H9 (cell line): ENCODE results near the gene MICU1. TPM values are rescaled to one million over a fixed set of nuclear protein-coding genes. Genes with fewer than 3 reads are reported as not detected.

Experiments
- DNase-seq: peaks from one replicate; pipeline ENCODE4 v3.0.0-alpha.2; 2017
- H2AFZ ChIP-seq: one replicate; pipeline ENCODE4 v1.6.1; 2013; ENCODE audit warnings: mild to moderate bottlenecking, low read length, control low read depth, moderate library complexity
- H2AK5ac ChIP-seq: 2 replicates; pipeline ENCODE4 v1.6.1; 2013; ENCODE audit warnings: low read length, control low read depth, mixed read lengths; ENCODE audit not compliant: insufficient read length
- H2BK120ac ChIP-seq: one replicate; pipeline ENCODE4 v1.6.1; 2013; ENCODE audit warnings: low read depth, mild to moderate bottlenecking, low read length, control low read depth, inconsistent platforms; ENCODE audit not compliant: poor library complexity, severe bottlenecking
- H2BK12ac ChIP-seq: 2 replicates; pipeline ENCODE4 v1.6.1; 2013; ENCODE audit warnings: low read length, control low read depth, mixed read lengths, low read depth; ENCODE audit not compliant: insufficient read length
- H2BK15ac ChIP-seq: 2 replicates; pipeline ENCODE4 v1.6.1; 2013; ENCODE audit warnings: low read depth, low read length, control low read depth
- H2BK20ac ChIP-seq: one replicate; pipeline ENCODE4 v1.6.1; 2013; ENCODE audit warnings: low read depth, mild to moderate bottlenecking, low read length, control low read depth, inconsistent platforms; ENCODE audit not compliant: poor library complexity, severe bottlenecking
- H2BK5ac ChIP-seq: 2 replicates; pipeline ENCODE4 v1.6.1; 2013; ENCODE audit warnings: low read length, control low read depth, mixed read lengths; ENCODE audit not compliant: insufficient read length
- H3K14ac ChIP-seq: 2 replicates; pipeline ENCODE4 v1.6.1; 2013; ENCODE audit warnings: low read length, control low read depth; ENCODE audit not compliant: insufficient read depth
- H3K18ac ChIP-seq: 2 replicates; pipeline ENCODE4 v1.6.1; 2013; ENCODE audit warnings: low read depth, mild to moderate bottlenecking, mixed read lengths, low read length, control low read depth; ENCODE audit not compliant: insufficient read length
- H3K23ac ChIP-seq: 2 replicates; pipeline ENCODE4 v1.6.1; 2013; ENCODE audit warnings: low read length, control low read depth, mixed read lengths, low read depth; ENCODE audit not compliant: insufficient read length
- H3K23me2 ChIP-seq: 2 replicates; pipeline ENCODE4 v1.6.1; 2013; ENCODE audit warnings: low read depth, mild to moderate bottlenecking, mixed read lengths, low read length, control low read depth; ENCODE audit not compliant: insufficient read length, poor library complexity, severe bottlenecking
- H3K27ac ChIP-seq: 2 replicates; pipeline ENCODE4 v1.5.1; 2013; ENCODE audit warnings: low read length, control low read depth, mixed read lengths, low read depth; ENCODE audit not compliant: insufficient read length
- H3K27me3 ChIP-seq: 2 replicates; pipeline ENCODE4 v1.6.1; 2013; ENCODE audit warnings: low read length, control low read depth, inconsistent platforms; ENCODE audit not compliant: insufficient read depth
- H3K4ac ChIP-seq: 2 replicates; pipeline ENCODE4 v1.6.1; 2013; ENCODE audit warnings: low read depth, mild to moderate bottlenecking, control low read depth, inconsistent platforms, low read length, moderate library complexity
- H3K4me1 ChIP-seq: 2 replicates; pipeline ENCODE4 v1.6.1; 2013; ENCODE audit warnings: low read length, control low read depth, inconsistent platforms; ENCODE audit not compliant: insufficient read depth
- H3K4me2 ChIP-seq: 2 replicates; pipeline ENCODE4 v1.6.1; 2013; ENCODE audit warnings: low read length, control low read depth, mixed read lengths; ENCODE audit not compliant: insufficient read length, insufficient read depth
- H3K56ac ChIP-seq: 2 replicates; pipeline ENCODE4 v1.6.1; 2013; ENCODE audit warnings: low read depth, mild to moderate bottlenecking, mixed read lengths, low read length, control low read depth; ENCODE audit not compliant: insufficient read length
- H3K79me1 ChIP-seq: 2 replicates; pipeline ENCODE4 v1.6.1; 2013; ENCODE audit warnings: low read depth, mild to moderate bottlenecking, moderate library complexity, low read length, control low read depth, inconsistent platforms; ENCODE audit not compliant: insufficient read depth, poor library complexity, severe bottlenecking
- H3K79me2 ChIP-seq: 2 replicates; pipeline ENCODE4 v1.6.1; 2013; ENCODE audit warnings: low read length, control low read depth, inconsistent platforms; ENCODE audit not compliant: insufficient read depth
- H3K9ac ChIP-seq: 2 replicates; pipeline ENCODE4 v1.6.1; 2013; ENCODE audit warnings: low read length, control low read depth, mixed read lengths; ENCODE audit not compliant: insufficient read length; ENCODE audit errors: extremely low read depth
- H3K9me3 ChIP-seq: one replicate; pipeline ENCODE4 v1.6.1; 2013; ENCODE audit warnings: low read depth, low read length, inconsistent platforms; ENCODE audit not compliant: control insufficient read depth
- H3T11ph ChIP-seq: one replicate; pipeline ENCODE4 v1.6.1; 2013; ENCODE audit warnings: mild to moderate bottlenecking, low read length, control low read depth, inconsistent platforms
- H4K20me1 ChIP-seq: one replicate; pipeline ENCODE4 v1.6.1; 2013; ENCODE audit not compliant: control insufficient read depth, insufficient read length, insufficient read depth
- H4K5ac ChIP-seq: 2 replicates; pipeline ENCODE4 v1.6.1; 2013; ENCODE audit warnings: low read depth, mild to moderate bottlenecking, mixed read lengths, low read length, control low read depth; ENCODE audit not compliant: insufficient read length
- H4K8ac ChIP-seq: replicated peaks from 2 replicates; pipeline ENCODE4 v1.6.1; 2013; ENCODE audit warnings: low read length, control low read depth, mixed read lengths, low read depth; ENCODE audit not compliant: insufficient read length
- H4K91ac ChIP-seq: 2 replicates; pipeline ENCODE4 v1.6.1; 2013; ENCODE audit warnings: low read depth, mild to moderate bottlenecking, moderate library complexity, mixed read lengths, low read length, control low read depth; ENCODE audit not compliant: insufficient read length
- H3K27ac Mint-ChIP-seq, 3 experiments: 2 replicates in 2 of 3; 3 replicates in 1 of 3; pipeline ENCODE4 v1.8.0; 2020 to 2021; ENCODE audit warnings: mixed read lengths in 3 of 3, mild to moderate bottlenecking in 1 of 3, moderate library complexity in 1 of 3
- H3K27me3 Mint-ChIP-seq: 2 replicates; pipeline ENCODE4 v1.8.0; 2021; ENCODE audit warnings: low read depth, mild to moderate bottlenecking, moderate library complexity, mixed read lengths
- H3K36me3 Mint-ChIP-seq, 3 experiments: 2 replicates in 2 of 3; 3 replicates in 1 of 3; pipeline ENCODE4 v1.8.0; 2020 to 2021; ENCODE audit warnings: low read depth in 3 of 3, mixed read lengths in 3 of 3; ENCODE audit not compliant: insufficient read depth in 1 of 3
- H3K4me1 Mint-ChIP-seq, 2 experiments: 2 replicates each; pipeline ENCODE4 v1.8.0; 2020; ENCODE audit warnings: mixed read lengths in 2 of 2
- H3K4me3 Mint-ChIP-seq, 2 experiments: 2 replicates in 1 of 2; 3 replicates in 1 of 2; pipeline ENCODE4 v1.8.0; 2020 to 2021; ENCODE audit warnings: mild to moderate bottlenecking in 2 of 2, mixed read lengths in 2 of 2, moderate library complexity in 1 of 2
- H3K9me3 Mint-ChIP-seq, 2 experiments: 2 replicates in 1 of 2; 3 replicates in 1 of 2; pipeline ENCODE4 v1.8.0; 2020; ENCODE audit warnings: mild to moderate bottlenecking in 2 of 2, mixed read lengths in 2 of 2, moderate library complexity in 1 of 2
- WGBS: extraction: QIAGEN DNeasy Blood & Tissue Kit; methylation state at CpG from one replicate; pipeline ENCODE4 v1.1.7; 2013; ENCODE audit warnings: missing lambda C conversion rate, low lambda C conversion rate, mixed read lengths; ENCODE audit not compliant: insufficient read length; ENCODE audit errors: extremely low coverage; 5-methylcytosine and 5-hydroxymethylcytosine counted together
- total RNA-seq: library from RNA; stranded (reverse); gene quantifications from 2 replicates; pipeline ENCODE4 v1.2.1, GENCODE V29; 2021
- TF ChIP-seq, protein P1 (sequence below): fragments of 200-600 bp; sonication (generic); conservative IDR thresholded peaks from 3 replicates; pipeline ENCODE4 v1.8.0; 2021; ENCODE audit warnings: antibody characterized with exemption, mild to moderate bottlenecking

MICU1 gene
- total RNA-seq, 1 experiment from 2014 or later = 33.2 TPM

DNA sequence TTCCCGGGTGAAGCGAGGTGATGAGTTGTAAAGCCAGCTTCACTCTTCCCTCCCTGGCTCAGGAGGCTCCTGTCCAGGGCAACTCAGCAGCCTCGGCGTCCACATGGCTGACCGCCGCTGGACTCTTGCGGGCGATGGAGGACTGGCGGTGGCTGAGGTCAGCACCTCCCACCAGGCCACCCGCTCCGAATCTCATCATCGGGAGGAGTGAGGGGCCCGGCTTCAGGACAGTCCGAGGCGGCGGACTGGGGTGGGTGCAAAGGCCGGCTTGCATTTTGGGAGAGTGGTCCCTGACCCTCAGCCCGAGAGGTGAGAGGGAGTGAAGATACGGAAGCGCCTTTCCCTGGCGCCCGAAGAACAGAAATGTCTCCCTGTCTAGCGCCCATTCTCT is 271.9 kb downstream of the MICU1 start:
- no peak overlapping the region for H2BK120ac ChIP-seq
- no peak overlapping the region for H3K56ac ChIP-seq
- H2BK12ac ChIP-seq = no peak overlapping the region
- peak overlapping the region; percentile 80 for H3K4me2 ChIP-seq
- Mint-ChIP-seq H3K27me3 (no peaks in the 10 kb centered on the region), H3K9me3 (no peaks in the 10 kb centered on the region), H3K4me1 (peaks cover 25 to 28% of the 10 kb centered on the region in 2 experiments), H3K4me3 (peak overlapping the region; percentile 97), H3K36me3 (peaks cover 1 to 15% (median 3%) of the 10 kb centered on the region in 3 experiments; a peak in 4 of 7 replicates), H3K27ac (peak overlapping the region in 2 of 3 experiments; percentile 100; a peak in 4 of 7 replicates)
- peaks cover 2% of the 10 kb centered on the region; the same call in 1 of the 2 replicates for H3K79me2 ChIP-seq
- TF ChIP-seq, protein P1, sequence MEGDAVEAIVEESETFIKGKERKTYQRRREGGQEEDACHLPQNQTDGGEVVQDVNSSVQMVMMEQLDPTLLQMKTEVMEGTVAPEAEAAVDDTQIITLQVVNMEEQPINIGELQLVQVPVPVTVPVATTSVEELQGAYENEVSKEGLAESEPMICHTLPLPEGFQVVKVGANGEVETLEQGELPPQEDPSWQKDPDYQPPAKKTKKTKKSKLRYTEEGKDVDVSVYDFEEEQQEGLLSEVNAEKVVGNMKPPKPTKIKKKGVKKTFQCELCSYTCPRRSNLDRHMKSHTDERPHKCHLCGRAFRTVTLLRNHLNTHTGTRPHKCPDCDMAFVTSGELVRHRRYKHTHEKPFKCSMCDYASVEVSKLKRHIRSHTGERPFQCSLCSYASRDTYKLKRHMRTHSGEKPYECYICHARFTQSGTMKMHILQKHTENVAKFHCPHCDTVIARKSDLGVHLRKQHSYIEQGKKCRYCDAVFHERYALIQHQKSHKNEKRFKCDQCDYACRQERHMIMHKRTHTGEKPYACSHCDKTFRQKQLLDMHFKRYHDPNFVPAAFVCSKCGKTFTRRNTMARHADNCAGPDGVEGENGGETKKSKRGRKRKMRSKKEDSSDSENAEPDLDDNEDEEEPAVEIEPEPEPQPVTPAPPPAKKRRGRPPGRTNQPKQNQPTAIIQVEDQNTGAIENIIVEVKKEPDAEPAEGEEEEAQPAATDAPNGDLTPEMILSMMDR = no peak
- peaks cover 5% of the 10 kb centered on the region for H3K23me2 ChIP-seq
- H3K27me3 ChIP-seq = no peaks in the 10 kb centered on the region
- no peaks in the 10 kb centered on the region for H3K9me3 ChIP-seq
- peak overlapping the region; percentile 10; the same call in 1 of the 2 replicates for H3K14ac ChIP-seq
- H3K9ac ChIP-seq = peak overlapping the region; percentile 98
- DNase-seq = no peak
- no peaks in the 10 kb centered on the region for H3K79me1 ChIP-seq
- no peak overlapping the region for H2AFZ ChIP-seq
- no peak overlapping the region for H3K23ac ChIP-seq
- no peak overlapping the region for H4K5ac ChIP-seq
- H3K18ac ChIP-seq = no peak overlapping the region
- no peak overlapping the region for H2BK5ac ChIP-seq
- no peak overlapping the region for H2AK5ac ChIP-seq
- no peaks in the 10 kb centered on the region for H4K20me1 ChIP-seq
- no peak overlapping the region for H3K4ac ChIP-seq
- no peak overlapping the region for H2BK20ac ChIP-seq
- H2BK15ac ChIP-seq = no peak overlapping the region
- H3T11ph ChIP-seq = no peak overlapping the region
- H3K4me1 ChIP-seq = no peaks in the 10 kb centered on the region
- H4K91ac ChIP-seq = no peak overlapping the region
- no peak overlapping the region for H4K8ac ChIP-seq
- no peak overlapping the region for H3K27ac ChIP-seq
- WGBS = no CpG with 5 or more reads among the region's 23 CpGs
